Astrocyte (in vitro differentiated cells and primary cell): Measurements from ENCODE around the gene GNAI2.
"Not testable (repeated sequence)": the region's sequence is repeated elsewhere in the genome, so short reads cannot be mapped to it uniquely, and the experiment has no call there.

Experiments used
- EZH2 ChIP-seq: IDR thresholded peaks from 2 replicates; pipeline ENCODE4 v1.6.1; 2012; ENCODE audit warnings: mild to moderate bottlenecking, low read length, inconsistent platforms; ENCODE audit not compliant: insufficient read depth
- TF ChIP-seq, protein P1 (sequence below): IDR thresholded peaks from 2 replicates; pipeline ENCODE4 v1.5.1; 2011; ENCODE audit warnings: low read depth, mild to moderate bottlenecking, inconsistent platforms, low read length, moderate library complexity; ENCODE audit not compliant: insufficient read depth

DNA sequence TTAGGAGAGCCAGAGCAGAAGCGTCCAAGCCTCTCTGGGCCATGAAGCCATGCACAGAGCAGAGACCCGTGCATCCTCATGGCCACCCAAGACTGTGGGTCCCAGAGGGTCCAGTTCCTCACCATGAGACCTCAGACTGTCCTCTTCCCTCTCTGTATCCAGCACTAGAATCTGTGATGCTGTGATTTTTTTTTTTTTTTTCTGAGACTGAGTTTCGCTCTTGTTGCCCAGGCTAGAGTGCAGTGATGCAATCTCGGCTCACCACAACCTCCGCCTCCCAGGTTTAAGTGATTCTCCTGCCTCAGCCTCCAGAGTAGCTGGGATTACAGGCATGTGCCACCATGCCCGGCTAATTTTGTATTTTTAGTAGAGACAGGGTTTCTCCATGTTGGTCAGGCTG lies 8.8 kb downstream of the GNAI2 start:
- not testable (repeated sequence) for TF ChIP-seq EZH2
- TF ChIP-seq, protein P1, sequence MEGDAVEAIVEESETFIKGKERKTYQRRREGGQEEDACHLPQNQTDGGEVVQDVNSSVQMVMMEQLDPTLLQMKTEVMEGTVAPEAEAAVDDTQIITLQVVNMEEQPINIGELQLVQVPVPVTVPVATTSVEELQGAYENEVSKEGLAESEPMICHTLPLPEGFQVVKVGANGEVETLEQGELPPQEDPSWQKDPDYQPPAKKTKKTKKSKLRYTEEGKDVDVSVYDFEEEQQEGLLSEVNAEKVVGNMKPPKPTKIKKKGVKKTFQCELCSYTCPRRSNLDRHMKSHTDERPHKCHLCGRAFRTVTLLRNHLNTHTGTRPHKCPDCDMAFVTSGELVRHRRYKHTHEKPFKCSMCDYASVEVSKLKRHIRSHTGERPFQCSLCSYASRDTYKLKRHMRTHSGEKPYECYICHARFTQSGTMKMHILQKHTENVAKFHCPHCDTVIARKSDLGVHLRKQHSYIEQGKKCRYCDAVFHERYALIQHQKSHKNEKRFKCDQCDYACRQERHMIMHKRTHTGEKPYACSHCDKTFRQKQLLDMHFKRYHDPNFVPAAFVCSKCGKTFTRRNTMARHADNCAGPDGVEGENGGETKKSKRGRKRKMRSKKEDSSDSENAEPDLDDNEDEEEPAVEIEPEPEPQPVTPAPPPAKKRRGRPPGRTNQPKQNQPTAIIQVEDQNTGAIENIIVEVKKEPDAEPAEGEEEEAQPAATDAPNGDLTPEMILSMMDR, result not testable (repeated sequence)
